Activated T-cell treated with anti-CD3 and anti-CD28 coated beads for 4 hours (primary cell): ENCODE data around the gene C1QTNF9.
"Not testable (repeated sequence)": the region's sequence is repeated elsewhere in the genome, so short reads cannot be mapped to it uniquely, and the experiment has no call there.

Source experiments
- DNase-seq: peaks from one replicate; pipeline ENCODE4 v3.0.0-alpha.2; 2020

The C1QTNF9 gene

GRCh38 chr13:24284889-24285565, 24.4 kb upstream of the C1QTNF9 start:
- DNase-seq: no peak

- no peak for DNase-seq
These were observed 22.8 kb upstream of the C1QTNF9 start for GRCh38 chr13:24286624-24287023.

GRCh38 chr13:24287748-24288287, 21.6 kb upstream of the C1QTNF9 start:
- no peak for DNase-seq

GRCh38 chr13:24288870-24289269, 20.5 kb upstream of the C1QTNF9 start:
- no peak for DNase-seq

- no peak for DNase-seq
These were observed 19.0 kb upstream of the C1QTNF9 start for GRCh38 chr13:24290280-24290932.

GRCh38 chr13:24292481-24292880, 16.9 kb upstream of the C1QTNF9 start:
- no peak for DNase-seq

- no peak for DNase-seq
These were observed 15.6 kb upstream of the C1QTNF9 start for GRCh38 chr13:24293746-24294145.

- no peak for DNase-seq
These were observed 9.8 kb upstream of the C1QTNF9 start for GRCh38 chr13:24299488-24300114.

- no peak for DNase-seq
These were observed 7.9 kb upstream of the C1QTNF9 start for GRCh38 chr13:24301434-24301833.

- no peak for DNase-seq
These were observed 7.5 kb upstream of the C1QTNF9 start for GRCh38 chr13:24301911-24302310.

- DNase-seq: no peak
These were observed 4.8 kb upstream of the C1QTNF9 start for GRCh38 chr13:24304620-24305019.

- DNase-seq: no peak
These were observed 2.7 kb upstream of the C1QTNF9 start for GRCh38 chr13:24306632-24307031.

- DNase-seq: no peak
These were observed 1.9 kb upstream of the C1QTNF9 start for GRCh38 chr13:24307211-24308067.

GRCh38 chr13:24308068-24308445, 1.3 kb upstream of the C1QTNF9 start:
- no peak for DNase-seq

GRCh38 chr13:24308488-24309020, 826 bp upstream of the C1QTNF9 start:
- no peak for DNase-seq

- DNase-seq: no peak
These were observed 4.1 kb downstream of the C1QTNF9 start for GRCh38 chr13:24313439-24313838.

- not testable (repeated sequence) for DNase-seq
These were observed 8.5 kb downstream of the C1QTNF9 start for GRCh38 chr13:24317835-24318234.

GRCh38 chr13:24318878-24319277, 9.5 kb downstream of the C1QTNF9 start:
- DNase-seq: not testable (repeated sequence)

- not testable (repeated sequence) for DNase-seq
These were observed 10.3 kb downstream of the C1QTNF9 start for GRCh38 chr13:24319641-24320040.

GRCh38 chr13:24321416-24321815, 12.0 kb downstream of the C1QTNF9 start:
- not testable (repeated sequence) for DNase-seq

GRCh38 chr13:24322470-24322869, 13.1 kb downstream of the C1QTNF9 start:
- not testable (repeated sequence) for DNase-seq

- DNase-seq: no peak
These were observed 13.8 kb downstream of the C1QTNF9 start for GRCh38 chr13:24323036-24323738.
